BE2C (cell line): Measurements from ENCODE around the gene IL4.

ENCODE experiments used
- DNase-seq: peaks from one replicate; pipeline ENCODE4 v3.0.0-alpha.2; 2020
- H3K27me3 ChIP-seq: fragments of 250-450 bp; sonication (Bioruptor Pico); 2 replicates; pipeline ENCODE4 v1.5.1; 2020; ENCODE audit warnings: mild to moderate bottlenecking
- H3K36me3 ChIP-seq: fragments of 250-450 bp; sonication (Bioruptor Pico); 2 replicates; pipeline ENCODE4 v1.5.1; 2020; ENCODE audit warnings: mild to moderate bottlenecking
- H3K4me1 ChIP-seq: fragments of 250-450 bp; sonication (Bioruptor Pico); 2 replicates; pipeline ENCODE4 v1.5.1; 2020
- H3K4me3 ChIP-seq: 2 replicates; pipeline ENCODE4 v1.5.1; 2011; ENCODE audit warnings: low read depth, low read length
- H3K9me3 ChIP-seq: fragments of 250-450 bp; sonication (Bioruptor Pico); 2 replicates; pipeline ENCODE4 v1.5.1; 2020
- CTCF ChIP-seq: IDR thresholded peaks from 2 replicates; pipeline ENCODE4 v1.5.1; 2012; ENCODE audit warnings: mild to moderate bottlenecking, low read depth, low read length

The IL4 gene

GRCh38 chr5:132695956-132696355, 22.2 kb downstream of the IL4 start:
- Histone ChIP-seq H3K9me3 (no peaks in the 10 kb centered on the region), H3K4me3 (no peak overlapping the region), H3K27me3 (no peaks in the 10 kb centered on the region), H3K4me1 (no peaks in the 10 kb centered on the region), H3K36me3 (peaks cover 13% of the 10 kb centered on the region; the same call in 1 of the 2 replicates)
- no peak for DNase-seq
- no peak for TF ChIP-seq CTCF

- Histone ChIP-seq H3K27me3 (no peaks in the 10 kb centered on the region), H3K9me3 (no peaks in the 10 kb centered on the region), H3K4me3 (no peak overlapping the region), H3K4me1 (no peaks in the 10 kb centered on the region), H3K36me3 (peaks cover 16% of the 10 kb centered on the region)
- DNase-seq, result no peak
- no peak for TF ChIP-seq CTCF
Measured at GRCh38 chr5:132704875-132705274, 31.1 kb downstream of the IL4 start.

- Histone ChIP-seq H3K4me1 (no peaks in the 10 kb centered on the region), H3K27me3 (no peaks in the 10 kb centered on the region), H3K36me3 (no peaks in the 10 kb centered on the region), H3K4me3 (no peak overlapping the region), H3K9me3 (no peaks in the 10 kb centered on the region)
- no peak for DNase-seq
- no peak for TF ChIP-seq CTCF
Measured at GRCh38 chr5:132708645-132709044, 34.9 kb downstream of the IL4 start.

GRCh38 chr5:132714456-132715307, 40.9 kb downstream of the IL4 start:
- H3K4me3 ChIP-seq, result no peak overlapping the region
- TF ChIP-seq CTCF, result peak; percentile 39
- no peaks in the 10 kb centered on the region for H3K4me1 ChIP-seq
- DNase-seq, result no peak
- no peaks in the 10 kb centered on the region; the same call in 1 of the 2 replicates for H3K36me3 ChIP-seq
- H3K27me3 ChIP-seq, result no peaks in the 10 kb centered on the region
- H3K9me3 ChIP-seq, result no peaks in the 10 kb centered on the region

- Histone ChIP-seq H3K9me3 (no peaks in the 10 kb centered on the region), H3K36me3 (no peaks in the 10 kb centered on the region; the same call in none of the 2 replicates), H3K4me1 (no peaks in the 10 kb centered on the region), H3K4me3 (no peak overlapping the region), H3K27me3 (no peaks in the 10 kb centered on the region)
- no peak for TF ChIP-seq CTCF
- no peak for DNase-seq
Measured at GRCh38 chr5:132718544-132719312, 44.9 kb downstream of the IL4 start.

GRCh38 chr5:132725745-132726144, 52.0 kb downstream of the IL4 start:
- DNase-seq, result no peak
- H3K27me3 ChIP-seq, result no peaks in the 10 kb centered on the region
- no peaks in the 10 kb centered on the region for H3K9me3 ChIP-seq
- TF ChIP-seq CTCF, result no peak
- H3K4me3 ChIP-seq, result no peak overlapping the region
- H3K36me3 ChIP-seq, result no peaks in the 10 kb centered on the region
- no peaks in the 10 kb centered on the region for H3K4me1 ChIP-seq
